GM21619 (cell line): Measurements from ENCODE around the gene ANKRD36C.
"Not testable (repeated sequence)": the region's sequence is repeated elsewhere in the genome, so short reads cannot be mapped to it uniquely, and the experiment has no call there.

ENCODE experiments used
- ATAC-seq: cut with Tn5 transposase; IDR thresholded peaks from one replicate; pipeline ENCODE4 v1.9.1; 2021; ENCODE audit not compliant: unreplicated experiment

The ANKRD36C gene

DNA sequence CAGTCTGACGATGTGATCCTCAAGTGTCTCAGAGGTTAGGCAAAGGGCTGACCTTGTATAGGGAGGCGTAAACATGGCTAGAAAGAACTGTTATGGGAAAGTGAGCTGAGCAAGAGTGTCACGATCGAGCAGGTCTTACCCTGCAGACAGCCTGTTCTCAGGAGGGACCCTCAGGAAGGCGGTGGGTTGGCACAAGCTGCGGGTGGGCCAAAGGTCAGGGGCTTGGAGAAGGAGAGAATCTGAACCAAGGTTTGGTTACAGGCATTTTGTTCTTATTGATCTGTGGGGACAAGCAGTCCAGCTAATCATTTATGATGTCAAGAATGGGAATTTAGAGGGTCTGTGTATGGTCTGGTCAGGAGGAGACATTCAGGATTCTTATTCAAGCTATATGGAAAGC is 16.4 kb upstream of the ANKRD36C start:
- not testable (repeated sequence) for ATAC-seq

DNA sequence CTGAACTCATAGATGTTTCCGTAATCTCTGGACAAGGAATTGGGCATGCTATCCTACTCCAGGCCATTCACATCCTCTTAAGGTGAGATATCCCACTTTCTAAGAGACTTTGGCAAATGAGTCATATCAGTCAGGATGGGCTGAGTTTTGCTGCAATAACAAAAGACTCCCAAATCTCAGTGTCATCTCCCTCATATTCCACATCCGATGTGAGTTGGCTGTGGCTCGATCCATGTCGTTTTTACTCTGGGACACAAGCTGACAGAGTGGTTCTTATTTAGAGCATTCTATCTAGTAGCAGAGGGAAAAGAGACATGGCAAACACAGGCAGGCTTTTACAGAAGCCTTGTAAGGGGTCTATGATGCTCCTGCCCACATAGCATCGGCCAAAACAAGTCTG is 14.6 kb upstream of the ANKRD36C start:
- not testable (repeated sequence) for ATAC-seq

DNA sequence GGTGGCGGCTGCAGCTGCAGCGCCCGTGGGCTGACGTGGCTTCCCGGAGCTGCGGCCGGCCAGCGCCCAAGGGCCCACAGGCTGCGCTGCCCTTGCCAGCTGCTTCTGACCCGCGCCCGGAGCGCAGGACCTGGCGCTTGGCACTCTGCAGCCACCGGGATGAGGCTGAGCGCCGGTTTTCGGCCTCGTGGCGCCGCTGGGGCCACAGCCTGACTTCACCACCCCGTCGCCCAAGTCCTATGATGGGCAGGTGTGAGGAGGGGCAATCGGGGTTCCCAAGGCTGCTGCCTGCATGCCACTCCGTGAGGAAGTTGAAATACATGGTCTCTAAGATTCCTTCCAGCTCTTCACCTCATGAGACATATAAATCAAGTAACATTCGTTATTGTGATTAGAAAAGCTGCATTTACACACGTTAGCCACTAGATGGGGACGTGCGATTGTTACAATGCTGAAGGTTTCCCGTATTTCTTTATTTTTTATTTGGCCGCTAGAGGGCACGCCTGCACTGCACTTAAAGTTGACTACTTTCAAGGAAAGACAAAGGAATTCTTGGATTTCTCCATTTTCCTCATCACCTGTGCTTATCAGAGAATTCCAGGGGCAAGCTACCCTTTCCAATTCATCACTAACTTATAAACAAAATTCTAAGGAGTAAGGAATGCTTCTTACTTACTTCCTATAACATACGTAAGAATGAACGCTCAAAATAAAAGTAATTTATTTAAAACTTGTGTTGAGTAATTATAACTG is 1.1 kb upstream of the ANKRD36C start:
- peak; percentile 55 for ATAC-seq

DNA sequence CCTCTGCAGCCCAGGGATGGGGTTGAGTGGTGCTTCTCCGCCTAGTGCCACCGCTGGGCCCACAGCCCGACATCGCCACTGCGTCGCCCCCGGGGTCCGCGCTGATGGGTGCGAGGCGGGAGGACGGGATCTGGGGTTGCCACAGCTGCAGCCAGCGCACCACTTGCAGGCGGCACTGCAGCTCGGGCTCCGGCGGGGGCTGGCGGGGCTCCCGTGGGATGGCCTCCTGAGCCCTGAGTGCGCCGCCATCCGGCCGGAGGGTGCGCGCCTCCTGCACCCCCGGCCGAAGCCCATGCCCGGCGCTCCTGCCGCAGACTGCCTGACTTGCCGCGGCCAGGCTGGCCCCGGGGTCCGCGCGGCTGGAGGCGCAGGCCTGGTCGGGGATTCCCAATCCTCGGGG is 478 bp upstream of the ANKRD36C start:
- ATAC-seq: peak; percentile 45

DNA sequence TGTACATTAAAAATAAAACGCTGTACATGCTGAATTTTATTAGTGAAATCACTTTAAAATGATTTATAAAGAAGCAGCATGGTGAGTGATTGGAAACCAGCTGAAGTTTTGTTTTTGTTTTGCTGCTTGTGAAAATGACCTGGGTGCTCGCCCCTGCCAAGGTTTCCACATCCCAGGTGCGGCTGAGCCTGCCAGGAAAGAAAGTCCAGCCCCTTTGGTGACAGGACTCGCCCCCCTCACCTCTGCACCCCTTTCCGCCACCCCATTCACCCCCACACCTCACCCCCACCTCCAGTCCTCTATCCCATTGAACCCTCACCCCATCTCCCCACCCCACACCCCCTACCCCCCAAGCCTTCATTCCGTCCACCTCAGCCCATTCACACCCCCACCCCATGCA is 740 bp downstream of the ANKRD36C start:
- not testable (repeated sequence) for ATAC-seq

DNA sequence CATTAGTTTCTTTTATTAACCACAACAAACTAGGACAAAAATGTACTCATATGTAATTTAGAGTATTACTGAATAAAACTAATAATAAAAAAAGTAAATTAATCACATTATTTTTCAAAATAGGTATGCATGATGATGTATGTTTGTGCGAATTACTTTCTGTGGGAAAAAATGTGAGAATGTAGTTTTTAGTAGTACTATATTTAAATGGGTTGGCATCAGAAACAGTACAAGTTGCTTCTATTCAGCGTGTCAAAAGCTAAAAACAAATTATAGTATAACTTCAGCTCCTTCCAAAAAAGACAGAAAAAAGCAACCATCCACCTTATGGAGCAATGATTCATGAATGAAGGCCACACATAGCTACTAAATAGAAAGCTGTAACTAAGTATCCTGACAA is 40.0 kb downstream of the ANKRD36C start:
- not testable (repeated sequence) for ATAC-seq

DNA sequence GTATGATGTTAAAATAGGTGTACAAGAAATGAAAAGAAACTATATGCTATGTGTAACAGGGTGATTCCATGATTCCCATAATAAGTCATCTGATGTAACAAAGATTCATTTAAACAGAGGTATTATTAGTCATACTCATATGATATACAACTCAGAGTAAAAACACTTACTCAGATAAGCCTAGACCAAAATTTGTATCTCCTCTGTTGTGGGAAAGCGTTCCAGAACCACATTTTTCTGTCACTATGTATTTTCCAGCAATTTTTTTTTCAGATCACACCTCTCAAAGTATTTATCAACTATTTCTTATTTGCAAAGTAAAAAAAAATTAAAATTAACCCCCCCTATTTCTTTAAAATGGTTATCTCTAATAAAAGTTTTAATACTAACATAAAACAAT is 43.6 kb downstream of the ANKRD36C start:
- not testable (repeated sequence) for ATAC-seq

DNA sequence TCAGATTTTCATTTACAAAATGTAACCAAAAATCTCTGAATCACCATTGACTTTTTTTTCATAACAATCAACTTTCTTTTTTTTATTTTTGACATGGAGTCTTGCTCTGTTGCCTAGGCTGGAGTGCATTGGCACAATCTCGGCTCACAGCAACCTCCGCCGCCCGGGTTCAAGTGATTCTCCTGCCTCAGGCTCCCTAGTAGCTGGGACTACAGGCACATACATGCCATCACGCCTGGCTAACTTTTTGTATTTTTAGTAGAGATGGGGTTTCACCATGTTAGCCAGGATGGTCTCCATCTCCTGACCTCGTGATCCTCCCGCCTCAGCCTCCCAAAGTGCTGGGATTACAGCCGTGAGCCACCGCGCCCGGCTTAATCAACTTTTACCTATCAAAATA is 51.7 kb downstream of the ANKRD36C start:
- ATAC-seq: not testable (repeated sequence)

DNA sequence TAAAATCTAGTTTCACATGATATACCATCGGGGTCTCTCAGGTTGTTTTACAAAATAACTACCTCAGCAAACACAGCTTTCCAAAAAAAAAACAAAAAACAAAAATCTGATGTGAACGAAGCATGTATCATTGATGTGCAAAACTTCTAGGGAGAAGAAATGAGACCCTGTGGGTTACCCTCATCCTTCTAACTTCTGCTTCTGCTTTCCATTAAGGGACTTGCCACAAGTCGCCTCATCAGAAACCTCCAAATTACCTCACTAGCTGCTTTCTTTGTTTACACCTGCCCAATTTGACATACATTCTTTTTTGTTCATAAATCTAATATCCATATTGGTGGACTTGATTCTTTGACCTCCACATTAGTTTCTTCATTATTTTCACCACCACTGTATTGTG is 60.9 kb downstream of the ANKRD36C start:
- not testable (repeated sequence) for ATAC-seq

DNA sequence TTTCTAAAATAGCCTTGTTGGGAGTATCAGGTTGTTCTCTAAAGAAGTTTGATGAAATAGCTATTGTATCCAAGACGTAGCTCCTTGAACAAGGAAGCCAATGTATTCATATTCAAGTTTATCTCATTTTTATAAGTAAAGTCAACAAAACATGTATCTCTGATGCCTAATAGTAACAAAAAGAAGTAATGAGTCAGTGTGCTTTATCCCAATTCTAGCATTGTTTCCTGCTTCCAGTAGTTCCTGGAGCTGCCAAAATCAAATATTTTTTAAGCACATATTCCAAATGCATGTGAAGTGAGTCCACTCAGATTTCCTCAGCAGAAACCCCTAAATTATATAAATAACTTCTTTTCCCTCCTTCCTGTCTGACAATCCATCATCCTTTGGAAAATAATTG is 74.6 kb downstream of the ANKRD36C start:
- not testable (repeated sequence) for ATAC-seq

DNA sequence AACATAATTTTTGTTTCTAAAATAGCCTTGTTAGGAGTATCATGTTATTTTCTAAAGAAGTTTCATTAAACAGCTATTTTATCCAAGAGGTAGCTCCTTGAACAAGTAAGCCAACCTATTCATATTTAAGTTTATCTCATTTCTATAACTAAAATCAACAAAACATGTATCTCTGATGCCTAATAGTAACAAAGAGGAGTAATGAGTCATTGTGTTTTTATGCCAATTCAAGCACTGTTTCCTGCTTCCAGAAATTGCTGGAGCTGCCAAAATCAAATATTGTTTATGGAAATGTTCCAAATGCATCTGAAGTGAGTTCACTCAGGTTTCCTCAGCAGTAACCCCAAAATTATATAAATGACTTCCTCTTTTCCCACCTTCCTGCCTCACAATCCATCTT is 76.5 kb downstream of the ANKRD36C start:
- ATAC-seq: not testable (repeated sequence)

DNA sequence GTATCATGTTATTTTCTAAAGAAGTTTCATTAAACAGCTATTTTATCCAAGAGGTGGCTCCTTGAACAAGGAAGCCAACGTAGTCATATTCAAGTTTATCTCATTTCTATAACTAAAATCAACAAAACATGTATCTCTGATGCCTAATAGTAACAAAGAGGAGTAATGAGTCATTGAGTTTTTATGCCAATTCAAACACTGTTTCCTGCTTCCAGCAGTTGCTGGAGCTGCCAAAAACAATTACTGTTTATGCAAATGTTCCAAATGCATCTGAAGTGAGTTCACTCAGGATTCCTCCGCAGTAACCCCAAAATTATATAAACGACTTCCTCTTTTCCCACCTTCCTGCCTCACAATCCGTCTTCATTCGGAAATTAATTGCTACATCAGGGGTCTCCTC is 80.2 kb downstream of the ANKRD36C start:
- ATAC-seq: not testable (repeated sequence)

DNA sequence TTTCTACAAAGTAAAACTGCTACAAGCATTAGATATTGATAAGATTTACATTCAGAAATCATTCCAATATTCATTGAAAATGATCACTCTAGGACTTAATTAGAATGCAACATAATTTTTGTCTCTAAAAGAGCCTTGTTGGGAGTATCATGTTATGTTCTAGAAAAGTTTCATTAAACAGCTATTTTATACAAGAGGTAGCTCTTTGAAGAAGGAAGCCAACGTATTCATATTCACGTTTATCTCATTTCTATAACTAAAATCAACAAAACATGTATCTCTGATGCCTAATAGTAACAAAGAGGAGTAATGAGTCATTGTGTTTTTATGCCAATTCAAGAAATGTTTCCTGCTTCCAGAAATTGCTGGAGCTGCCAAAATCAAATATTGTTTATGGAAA is 97.2 kb downstream of the ANKRD36C start:
- ATAC-seq: not testable (repeated sequence)

DNA sequence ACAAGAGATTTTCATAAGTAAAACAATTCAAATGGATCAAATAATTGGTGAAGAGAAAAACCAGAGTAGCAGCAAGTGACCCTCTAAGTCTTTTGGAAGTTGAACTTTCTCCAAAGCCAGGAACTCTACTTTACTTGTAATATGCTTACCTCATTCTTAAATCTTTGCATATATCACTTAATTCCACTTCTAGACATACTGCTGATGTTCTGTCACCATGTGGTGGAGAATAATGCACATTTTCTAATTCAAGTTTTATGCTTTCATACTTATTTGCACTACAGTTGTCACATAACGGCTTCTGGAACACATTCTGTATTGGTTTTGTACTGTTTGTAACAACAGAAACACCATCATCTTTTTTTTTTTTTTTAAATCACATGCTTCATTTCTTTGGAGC is 123.7 kb downstream of the ANKRD36C start:
- ATAC-seq: not testable (repeated sequence)

DNA sequence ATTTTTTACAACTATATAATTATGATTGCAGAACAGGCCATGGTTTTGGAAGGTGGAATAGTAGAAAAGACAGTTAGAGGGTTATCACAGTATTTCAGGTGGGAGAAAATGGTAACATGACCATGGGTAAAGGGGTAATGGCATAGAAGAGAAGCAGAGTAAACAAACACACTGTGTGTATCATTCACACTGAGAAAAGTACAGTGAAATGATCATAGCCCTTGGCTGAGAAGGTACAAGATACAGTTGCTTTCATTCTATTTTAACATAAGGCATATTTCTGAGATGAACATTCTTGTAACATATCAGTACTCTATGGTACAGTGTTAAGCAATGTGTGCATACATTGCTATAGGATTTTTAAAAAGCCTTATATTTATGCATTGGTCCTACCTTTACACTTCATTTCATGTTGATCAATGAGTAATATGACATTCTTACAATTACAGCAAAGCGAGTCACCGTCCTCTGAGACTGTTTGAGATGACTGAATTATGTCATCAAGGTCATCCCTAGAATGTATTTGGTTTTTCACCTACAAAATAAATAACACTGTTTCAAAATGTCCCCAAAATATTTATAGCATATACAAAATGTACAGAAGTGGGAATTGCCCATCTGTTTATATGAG is 124.5 kb downstream of the ANKRD36C start:
- ATAC-seq: not testable (repeated sequence)

DNA sequence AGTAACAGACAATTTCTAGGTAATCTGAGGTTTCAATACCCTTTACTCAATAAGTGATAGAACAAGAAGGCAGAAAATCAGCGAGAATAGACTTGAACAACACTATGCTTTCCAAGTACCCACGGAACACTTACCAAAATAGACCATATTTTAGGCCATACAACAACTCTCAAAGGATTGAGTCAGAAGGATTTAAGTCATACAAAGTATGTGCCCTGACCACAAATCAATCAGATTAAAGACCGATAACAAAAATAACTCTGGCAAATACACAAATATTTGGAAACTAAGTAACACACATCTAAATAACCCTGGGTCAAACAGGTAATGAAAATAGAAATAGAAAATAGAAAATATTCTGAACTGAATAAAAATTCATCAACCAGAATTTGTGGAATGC is 129.5 kb downstream of the ANKRD36C start:
- not testable (repeated sequence) for ATAC-seq

DNA sequence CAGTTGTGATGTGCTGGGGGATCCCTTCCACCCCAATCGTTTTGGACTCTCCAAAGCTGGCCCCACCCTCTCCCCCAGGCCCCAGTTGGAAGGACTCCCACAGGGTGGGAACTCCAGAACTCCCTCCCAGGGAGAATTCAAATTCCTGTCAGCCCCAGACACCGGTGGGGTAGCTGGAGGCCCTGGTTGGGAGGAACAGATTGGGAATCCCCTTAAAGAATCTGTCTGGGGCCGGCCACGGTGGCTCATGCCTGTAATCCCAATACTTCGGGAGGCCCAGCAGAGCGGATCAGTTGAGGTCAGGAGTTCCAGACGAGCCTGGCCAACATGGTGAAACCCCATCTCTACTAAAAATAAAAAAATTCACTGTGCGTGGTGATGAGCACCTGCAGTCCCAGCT is 155.5 kb downstream of the ANKRD36C start:
- no peak for ATAC-seq

DNA sequence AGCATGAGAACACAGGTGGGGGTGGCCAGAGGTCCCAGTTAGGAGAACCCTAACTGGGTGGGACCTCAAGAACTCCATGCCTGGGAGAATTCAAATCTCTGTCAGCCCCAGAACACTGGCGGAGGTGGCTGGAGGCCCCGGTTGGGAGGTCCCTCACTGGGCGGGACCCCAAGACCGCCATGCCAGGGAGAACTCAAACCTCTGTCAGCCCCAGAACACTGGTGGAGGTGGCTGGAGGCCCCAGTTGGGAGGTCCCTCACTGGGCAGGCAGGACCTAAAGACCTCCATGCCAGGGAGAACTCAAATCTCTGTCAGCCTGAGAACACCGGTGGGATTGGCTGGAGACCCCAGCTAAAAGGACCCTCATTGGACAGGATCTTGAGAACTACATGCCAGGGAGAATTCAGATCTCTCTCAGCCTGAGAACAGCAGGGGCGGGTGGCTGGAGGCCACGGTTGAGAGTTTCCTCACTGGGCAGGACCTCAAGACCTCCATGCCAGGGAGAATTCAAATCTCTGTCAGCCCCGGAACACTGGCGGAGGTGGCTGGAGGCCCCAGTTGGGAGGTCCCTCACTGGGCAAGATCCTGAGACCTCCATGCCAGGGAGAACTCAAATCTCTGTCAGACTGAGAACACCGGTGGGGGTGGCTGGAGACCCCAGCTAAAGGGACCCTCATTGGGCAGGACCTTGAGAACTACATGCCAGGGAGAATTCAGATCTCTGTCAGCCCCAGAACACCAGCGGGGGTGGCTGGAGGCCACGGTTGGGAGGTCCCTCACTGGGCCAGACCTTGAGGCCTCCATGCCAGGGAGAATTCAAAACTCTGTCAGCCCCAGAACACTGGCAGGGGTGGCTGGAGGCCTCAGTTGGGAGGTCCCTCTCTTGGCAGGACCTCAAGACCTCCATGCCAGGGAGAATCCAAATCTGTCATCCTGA is 157.3 kb downstream of the ANKRD36C start:
- ATAC-seq: not testable (repeated sequence)

DNA sequence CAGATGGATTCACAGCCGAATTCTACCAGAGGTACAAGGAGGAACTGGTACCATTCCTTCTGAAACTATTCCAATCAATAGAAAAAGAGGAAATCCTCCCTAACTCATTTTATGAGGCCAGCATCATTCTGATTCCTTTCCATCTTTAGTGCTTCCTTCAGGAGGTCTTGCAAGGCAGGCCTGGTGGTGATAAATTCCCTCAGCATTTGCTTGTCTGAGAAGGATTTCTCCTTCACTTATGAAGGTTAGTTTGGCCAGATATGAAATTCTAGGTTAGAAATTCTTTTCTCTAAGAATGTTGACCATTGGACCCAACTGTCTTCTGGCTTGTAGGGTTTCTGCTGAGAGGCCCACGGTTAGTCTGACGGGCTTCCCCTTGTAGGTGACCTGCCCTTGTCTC is 167.4 kb downstream of the ANKRD36C start:
- ATAC-seq: not testable (repeated sequence)

DNA sequence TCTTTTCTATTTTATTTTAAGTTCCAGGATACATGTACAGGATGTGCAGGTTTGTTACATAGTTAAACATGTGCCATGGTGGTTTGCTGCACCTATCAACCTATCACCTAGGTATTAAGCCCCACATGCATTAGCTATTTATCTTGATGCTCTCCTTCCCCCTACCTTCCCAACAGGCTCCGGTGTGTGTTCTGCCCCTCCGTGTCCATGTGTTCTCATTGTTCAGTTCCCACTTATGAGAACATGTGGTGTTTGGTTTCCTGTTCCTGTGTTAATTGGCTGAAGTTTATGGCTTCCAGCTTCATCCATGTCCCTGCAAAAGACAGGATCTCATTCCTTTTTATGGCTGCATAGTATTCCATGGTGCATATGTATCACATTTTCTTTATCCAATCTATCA is 174.1 kb downstream of the ANKRD36C start:
- ATAC-seq: not testable (repeated sequence)

DNA sequence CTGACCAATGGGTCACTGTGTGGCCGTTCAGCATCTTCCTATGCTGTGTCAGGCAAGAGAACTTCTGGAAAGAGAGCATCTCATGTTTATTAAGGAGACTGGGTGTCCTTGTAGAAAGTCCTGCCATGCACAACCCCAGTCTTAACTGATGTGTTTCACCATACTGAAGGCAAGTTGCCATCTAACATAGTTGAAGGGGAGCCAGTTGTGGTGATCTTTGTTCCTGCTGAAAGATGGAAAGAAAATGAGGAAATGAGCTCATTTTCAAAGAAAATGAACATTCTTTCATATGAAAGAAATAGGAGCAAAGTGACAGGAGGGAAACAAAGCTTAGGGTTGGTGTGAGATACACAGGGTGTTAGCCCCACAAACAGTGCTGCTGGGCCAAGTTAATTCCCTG is 178.3 kb downstream of the ANKRD36C start:
- not testable (repeated sequence) for ATAC-seq
